ENCODE results near the gene CD164. TPM values are rescaled to one million over a fixed set of nuclear protein-coding genes. Genes with fewer than 3 reads are reported as not detected.

The CD164 gene
- total and polyA plus RNA-seq, 2 of the 13 experiments (the other 11 are each of a cell fraction or from before 2014, with no cell fraction given): 222 to 293 TPM

DNA sequence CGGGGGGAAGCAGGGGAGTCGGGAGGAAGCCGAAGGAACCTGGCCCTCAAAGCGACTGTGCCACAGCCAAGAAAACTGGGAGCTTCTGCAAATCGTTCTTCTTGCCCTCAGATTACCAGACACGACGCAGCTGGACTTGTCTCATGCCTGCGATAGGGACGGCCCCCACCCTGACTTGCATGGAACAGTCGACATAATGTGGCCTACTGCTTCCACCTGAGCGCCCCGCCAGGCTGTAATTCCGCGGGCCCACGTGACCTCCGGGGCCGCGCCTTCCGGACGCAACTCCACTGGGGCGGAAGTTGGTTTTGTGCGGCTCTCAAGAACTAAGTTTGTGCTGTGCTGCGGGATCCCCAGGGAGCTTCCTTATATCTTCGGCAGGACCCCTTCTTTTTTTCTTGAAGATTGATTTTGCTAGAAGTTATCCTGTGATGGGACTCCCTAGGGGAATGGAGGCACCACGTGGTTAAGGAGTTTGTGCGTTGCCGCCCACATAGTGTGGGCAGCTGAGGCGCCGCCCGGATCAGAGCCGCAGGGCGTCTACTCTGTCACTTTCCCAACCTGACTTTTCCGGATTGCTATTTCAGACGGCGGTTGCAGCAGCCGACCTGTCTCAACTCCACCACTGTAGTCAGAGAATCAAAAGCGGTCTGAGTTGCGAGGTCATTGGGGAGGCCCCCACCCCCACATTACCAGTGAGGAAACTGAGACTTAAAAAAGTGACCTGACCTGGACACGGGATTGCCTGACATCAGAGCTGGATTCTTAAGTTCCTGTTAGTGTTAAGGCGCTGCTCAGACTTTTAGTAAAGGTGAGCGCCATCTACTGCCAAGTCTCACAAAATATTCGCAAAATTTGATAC is 540 bp upstream of the CD164 start (continued):
- TF ChIP-seq ZNF720 (CRISPR knock-in tag; IDR thresholded peaks at IDR 0.05) (no peak), ZFY (CRISPR knock-in tag; IDR thresholded peaks at IDR 0.05) (peak; percentile 51; the same call in 1 of the 2 replicates), CREB1 (IDR thresholded peaks at IDR 0.05) (no peak), CREB1 (CRISPR knock-in tag; IDR thresholded peaks at IDR 0.05) (0 out of 2 replicates have a peak, but pooled peaks have one; percentile 4), HNRNPH1 (optimal IDR thresholded peaks at IDR 0.05; ENCODE audit: low read depth, low read length) (no peak), CREM (IDR thresholded peaks at IDR 0.05) (peak; percentile 57; the same call in 1 of the 2 replicates), CREM (CRISPR knock-in tag; IDR thresholded peaks at IDR 0.05) (no peak), KDM6A (CRISPR knock-in tag; IDR thresholded peaks at IDR 0.05; ENCODE audit: low read depth) (no peak), ZNF788 (CRISPR knock-in tag; IDR thresholded peaks at IDR 0.05; ENCODE audit: borderline replicate concordance) (peak; percentile 91), NONO (IDR thresholded peaks at IDR 0.05) (peak; percentile 85; the same call in 1 of the 2 replicates), NONO (CRISPR knock-in tag; conservative IDR thresholded peaks at IDR 0.05) (peak; percentile 15; the same call in 1 of the 2 replicates), DMAP1 (CRISPR knock-in tag; IDR thresholded peaks at IDR 0.05) (peak; percentile 66; the same call in 1 of the 2 replicates), CBX2 (IDR thresholded peaks at IDR 0.05; ENCODE audit: low read depth, low read length) (no peak), CBX2 (CRISPR knock-in tag; IDR thresholded peaks at IDR 0.05; ENCODE audit: low read depth) (no peak), GATAD1 (CRISPR knock-in tag; IDR thresholded peaks at IDR 0.05) (0 out of 2 replicates have a peak, but pooled peaks have one; percentile 16), ELF4 (CRISPR knock-in tag; IDR thresholded peaks at IDR 0.05; ENCODE audit: borderline replicate concordance) (peak; percentile 83; the same call in 1 of the 2 replicates), ZNF83 (CRISPR knock-in tag; IDR thresholded peaks at IDR 0.05; ENCODE audit: borderline replicate concordance) (no peak), ZNF350 (CRISPR knock-in tag; IDR thresholded peaks at IDR 0.05; ENCODE audit: borderline replicate concordance, low read depth) (peak; percentile 76; the same call in 1 of the 2 replicates), POLR2G (IDR thresholded peaks at IDR 0.05; ENCODE audit: low read depth, low read length) (peak; percentile 93)
- TF ChIP-seq, protein P1, sequence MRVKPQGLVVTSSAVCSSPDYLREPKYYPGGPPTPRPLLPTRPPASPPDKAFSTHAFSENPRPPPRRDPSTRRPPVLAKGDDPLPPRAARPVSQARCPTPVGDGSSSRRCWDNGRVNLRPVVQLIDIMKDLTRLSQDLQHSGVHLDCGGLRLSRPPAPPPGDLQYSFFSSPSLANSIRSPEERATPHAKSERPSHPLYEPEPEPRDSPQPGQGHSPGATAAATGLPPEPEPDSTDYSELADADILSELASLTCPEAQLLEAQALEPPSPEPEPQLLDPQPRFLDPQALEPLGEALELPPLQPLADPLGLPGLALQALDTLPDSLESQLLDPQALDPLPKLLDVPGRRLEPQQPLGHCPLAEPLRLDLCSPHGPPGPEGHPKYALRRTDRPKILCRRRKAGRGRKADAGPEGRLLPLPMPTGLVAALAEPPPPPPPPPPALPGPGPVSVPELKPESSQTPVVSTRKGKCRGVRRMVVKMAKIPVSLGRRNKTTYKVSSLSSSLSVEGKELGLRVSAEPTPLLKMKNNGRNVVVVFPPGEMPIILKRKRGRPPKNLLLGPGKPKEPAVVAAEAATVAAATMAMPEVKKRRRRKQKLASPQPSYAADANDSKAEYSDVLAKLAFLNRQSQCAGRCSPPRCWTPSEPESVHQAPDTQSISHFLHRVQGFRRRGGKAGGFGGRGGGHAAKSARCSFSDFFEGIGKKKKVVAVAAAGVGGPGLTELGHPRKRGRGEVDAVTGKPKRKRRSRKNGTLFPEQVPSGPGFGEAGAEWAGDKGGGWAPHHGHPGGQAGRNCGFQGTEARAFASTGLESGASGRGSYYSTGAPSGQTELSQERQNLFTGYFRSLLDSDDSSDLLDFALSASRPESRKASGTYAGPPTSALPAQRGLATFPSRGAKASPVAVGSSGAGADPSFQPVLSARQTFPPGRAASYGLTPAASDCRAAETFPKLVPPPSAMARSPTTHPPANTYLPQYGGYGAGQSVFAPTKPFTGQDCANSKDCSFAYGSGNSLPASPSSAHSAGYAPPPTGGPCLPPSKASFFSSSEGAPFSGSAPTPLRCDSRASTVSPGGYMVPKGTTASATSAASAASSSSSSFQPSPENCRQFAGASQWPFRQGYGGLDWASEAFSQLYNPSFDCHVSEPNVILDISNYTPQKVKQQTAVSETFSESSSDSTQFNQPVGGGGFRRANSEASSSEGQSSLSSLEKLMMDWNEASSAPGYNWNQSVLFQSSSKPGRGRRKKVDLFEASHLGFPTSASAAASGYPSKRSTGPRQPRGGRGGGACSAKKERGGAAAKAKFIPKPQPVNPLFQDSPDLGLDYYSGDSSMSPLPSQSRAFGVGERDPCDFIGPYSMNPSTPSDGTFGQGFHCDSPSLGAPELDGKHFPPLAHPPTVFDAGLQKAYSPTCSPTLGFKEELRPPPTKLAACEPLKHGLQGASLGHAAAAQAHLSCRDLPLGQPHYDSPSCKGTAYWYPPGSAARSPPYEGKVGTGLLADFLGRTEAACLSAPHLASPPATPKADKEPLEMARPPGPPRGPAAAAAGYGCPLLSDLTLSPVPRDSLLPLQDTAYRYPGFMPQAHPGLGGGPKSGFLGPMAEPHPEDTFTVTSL (CRISPR knock-in tag; IDR thresholded peaks at IDR 0.05; ENCODE audit: borderline replicate concordance): peak; percentile 42; the same call in 1 of the 2 replicates
- TF ChIP-seq, protein P2, sequence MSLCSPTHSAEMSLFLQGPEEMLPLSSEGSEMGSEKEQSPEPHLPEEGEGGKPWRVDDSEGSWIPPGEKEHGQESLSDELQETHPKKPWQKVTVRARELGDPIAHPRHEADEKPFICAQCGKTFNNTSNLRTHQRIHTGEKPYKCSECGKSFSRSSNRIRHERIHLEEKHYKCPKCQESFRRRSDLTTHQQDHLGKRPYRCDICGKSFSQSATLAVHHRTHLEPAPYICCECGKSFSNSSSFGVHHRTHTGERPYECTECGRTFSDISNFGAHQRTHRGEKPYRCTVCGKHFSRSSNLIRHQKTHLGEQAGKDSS (CRISPR knock-in tag; IDR thresholded peaks at IDR 0.05; ENCODE audit: borderline replicate concordance, low read depth): peak; percentile 45; the same call in 1 of the 2 replicates
- TF ChIP-seq, protein P3, sequence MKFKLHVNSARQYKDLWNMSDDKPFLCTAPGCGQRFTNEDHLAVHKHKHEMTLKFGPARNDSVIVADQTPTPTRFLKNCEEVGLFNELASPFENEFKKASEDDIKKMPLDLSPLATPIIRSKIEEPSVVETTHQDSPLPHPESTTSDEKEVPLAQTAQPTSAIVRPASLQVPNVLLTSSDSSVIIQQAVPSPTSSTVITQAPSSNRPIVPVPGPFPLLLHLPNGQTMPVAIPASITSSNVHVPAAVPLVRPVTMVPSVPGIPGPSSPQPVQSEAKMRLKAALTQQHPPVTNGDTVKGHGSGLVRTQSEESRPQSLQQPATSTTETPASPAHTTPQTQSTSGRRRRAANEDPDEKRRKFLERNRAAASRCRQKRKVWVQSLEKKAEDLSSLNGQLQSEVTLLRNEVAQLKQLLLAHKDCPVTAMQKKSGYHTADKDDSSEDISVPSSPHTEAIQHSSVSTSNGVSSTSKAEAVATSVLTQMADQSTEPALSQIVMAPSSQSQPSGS (CRISPR knock-in tag; IDR thresholded peaks at IDR 0.05): 0 out of 2 replicates have a peak, but pooled peaks have one; percentile 2
- TF ChIP-seq, protein P4, sequence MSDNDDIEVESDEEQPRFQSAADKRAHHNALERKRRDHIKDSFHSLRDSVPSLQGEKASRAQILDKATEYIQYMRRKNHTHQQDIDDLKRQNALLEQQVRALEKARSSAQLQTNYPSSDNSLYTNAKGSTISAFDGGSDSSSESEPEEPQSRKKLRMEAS (IDR thresholded peaks at IDR 0.05): peak; percentile 85

Measured in HepG2 (cell line).